Neural cell (in vitro differentiated cells): ENCODE data around the gene WDR73.

ENCODE experiments used
- EP300 ChIP-seq: fragments of 450-650 bp; conservative IDR thresholded peaks from 2 replicates; pipeline ENCODE4 v1.6.1; 2014; ENCODE audit warnings: antibody characterized with exemption, mild to moderate bottlenecking, moderate library complexity; ENCODE audit not compliant: poor library complexity, severe bottlenecking
- EZH2 ChIP-seq: fragments of 200-600, 300-800 bp; shearing (Covaris generic), sonication (generic); IDR thresholded peaks from 2 replicates; pipeline ENCODE4 v1.6.1; 2014; ENCODE audit warnings: antibody characterized with exemption, low read length, borderline replicate concordance, mild to moderate bottlenecking; ENCODE audit not compliant: insufficient read depth, poor library complexity, severe bottlenecking
- POLR2AphosphoS5 ChIP-seq: IDR thresholded peaks from 2 replicates; pipeline ENCODE4 v1.6.1; 2012
- TAF1 ChIP-seq: IDR thresholded peaks from 2 replicates; pipeline ENCODE4 v1.6.1; 2012; ENCODE audit warnings: low read depth
- TF ChIP-seq, protein P1 (sequence below): fragments of 450-650 bp; IDR thresholded peaks from 2 replicates; pipeline ENCODE4 v1.5.1; 2014; ENCODE audit warnings: antibody characterized with exemption, mild to moderate bottlenecking, moderate library complexity; ENCODE audit not compliant: poor library complexity, severe bottlenecking
- TF ChIP-seq, protein P2 (sequence below): IDR thresholded peaks from 2 replicates; pipeline ENCODE4 v1.6.1; 2012; ENCODE audit warnings: borderline replicate concordance

DNA sequence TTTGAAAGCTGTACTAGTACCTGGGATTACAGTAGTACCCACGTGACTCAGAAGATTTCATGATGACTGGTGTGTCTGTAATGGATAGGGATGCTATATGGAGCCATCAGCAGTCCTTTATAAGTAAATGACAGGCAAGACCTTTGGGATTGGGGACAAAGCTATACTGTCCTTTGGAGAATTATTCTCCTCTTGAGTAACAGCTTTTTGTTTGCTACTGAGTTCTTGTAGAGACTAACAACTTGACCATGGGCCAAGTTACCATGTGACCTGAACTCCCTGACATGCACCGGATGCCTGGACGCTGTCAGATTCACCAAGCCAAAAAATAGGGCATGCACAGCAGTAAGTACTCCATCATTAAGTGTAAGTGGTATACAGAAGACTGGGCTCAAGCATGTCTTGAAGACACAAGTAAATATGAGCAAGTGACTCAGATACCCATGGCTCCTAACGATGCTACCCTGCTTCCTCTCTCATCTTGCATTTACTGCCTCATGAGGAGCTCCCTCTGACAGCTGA is 48.9 kb upstream of the WDR73 start:
- TF ChIP-seq, protein P1, sequence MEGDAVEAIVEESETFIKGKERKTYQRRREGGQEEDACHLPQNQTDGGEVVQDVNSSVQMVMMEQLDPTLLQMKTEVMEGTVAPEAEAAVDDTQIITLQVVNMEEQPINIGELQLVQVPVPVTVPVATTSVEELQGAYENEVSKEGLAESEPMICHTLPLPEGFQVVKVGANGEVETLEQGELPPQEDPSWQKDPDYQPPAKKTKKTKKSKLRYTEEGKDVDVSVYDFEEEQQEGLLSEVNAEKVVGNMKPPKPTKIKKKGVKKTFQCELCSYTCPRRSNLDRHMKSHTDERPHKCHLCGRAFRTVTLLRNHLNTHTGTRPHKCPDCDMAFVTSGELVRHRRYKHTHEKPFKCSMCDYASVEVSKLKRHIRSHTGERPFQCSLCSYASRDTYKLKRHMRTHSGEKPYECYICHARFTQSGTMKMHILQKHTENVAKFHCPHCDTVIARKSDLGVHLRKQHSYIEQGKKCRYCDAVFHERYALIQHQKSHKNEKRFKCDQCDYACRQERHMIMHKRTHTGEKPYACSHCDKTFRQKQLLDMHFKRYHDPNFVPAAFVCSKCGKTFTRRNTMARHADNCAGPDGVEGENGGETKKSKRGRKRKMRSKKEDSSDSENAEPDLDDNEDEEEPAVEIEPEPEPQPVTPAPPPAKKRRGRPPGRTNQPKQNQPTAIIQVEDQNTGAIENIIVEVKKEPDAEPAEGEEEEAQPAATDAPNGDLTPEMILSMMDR: no peak
- TF ChIP-seq, protein P2, sequence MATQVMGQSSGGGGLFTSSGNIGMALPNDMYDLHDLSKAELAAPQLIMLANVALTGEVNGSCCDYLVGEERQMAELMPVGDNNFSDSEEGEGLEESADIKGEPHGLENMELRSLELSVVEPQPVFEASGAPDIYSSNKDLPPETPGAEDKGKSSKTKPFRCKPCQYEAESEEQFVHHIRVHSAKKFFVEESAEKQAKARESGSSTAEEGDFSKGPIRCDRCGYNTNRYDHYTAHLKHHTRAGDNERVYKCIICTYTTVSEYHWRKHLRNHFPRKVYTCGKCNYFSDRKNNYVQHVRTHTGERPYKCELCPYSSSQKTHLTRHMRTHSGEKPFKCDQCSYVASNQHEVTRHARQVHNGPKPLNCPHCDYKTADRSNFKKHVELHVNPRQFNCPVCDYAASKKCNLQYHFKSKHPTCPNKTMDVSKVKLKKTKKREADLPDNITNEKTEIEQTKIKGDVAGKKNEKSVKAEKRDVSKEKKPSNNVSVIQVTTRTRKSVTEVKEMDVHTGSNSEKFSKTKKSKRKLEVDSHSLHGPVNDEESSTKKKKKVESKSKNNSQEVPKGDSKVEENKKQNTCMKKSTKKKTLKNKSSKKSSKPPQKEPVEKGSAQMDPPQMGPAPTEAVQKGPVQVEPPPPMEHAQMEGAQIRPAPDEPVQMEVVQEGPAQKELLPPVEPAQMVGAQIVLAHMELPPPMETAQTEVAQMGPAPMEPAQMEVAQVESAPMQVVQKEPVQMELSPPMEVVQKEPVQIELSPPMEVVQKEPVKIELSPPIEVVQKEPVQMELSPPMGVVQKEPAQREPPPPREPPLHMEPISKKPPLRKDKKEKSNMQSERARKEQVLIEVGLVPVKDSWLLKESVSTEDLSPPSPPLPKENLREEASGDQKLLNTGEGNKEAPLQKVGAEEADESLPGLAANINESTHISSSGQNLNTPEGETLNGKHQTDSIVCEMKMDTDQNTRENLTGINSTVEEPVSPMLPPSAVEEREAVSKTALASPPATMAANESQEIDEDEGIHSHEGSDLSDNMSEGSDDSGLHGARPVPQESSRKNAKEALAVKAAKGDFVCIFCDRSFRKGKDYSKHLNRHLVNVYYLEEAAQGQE: no peak
- TF ChIP-seq POLR2AphosphoS5: no peak
- no peak for TF ChIP-seq EZH2
- TF ChIP-seq EP300: no peak
- no peak for TF ChIP-seq TAF1
